ENCODE data around the gene PERM1. TPM values are rescaled to one million over a fixed set of nuclear protein-coding genes. Genes with fewer than 3 reads are reported as not detected.
A peak's percentile ranks its signal among the peaks of the same experiment; 100 is the strongest.

PERM1 gene
- total and polyA plus RNA-seq, 9 of the 15 experiments (the other 6 are each of a cell fraction or from before 2014, with no cell fraction given): not detected

GRCh38 chr1:1023700-1024099, 41.8 kb upstream of the PERM1 start:
- POLR2A ChIA-PET: interaction anchor here (0.6 to 1.3 kb wide), 6 partner anchors 9 to 384 kb away, joined by 3 to 4 read pairs (median 3); partner anchors contain the start of genes PLEKHN1 and UBE2J2
- FAIRE-seq: no peak
- H3K9ac ChIP-seq (ENCODE audit: insufficient read depth in 1 of 2, low read depth in 2 of 2, low read length in 2 of 2): peak overlapping the region in 1 of 2 experiments; percentile 88; a peak in 2 of 4 replicates
- TF ChIP-seq ZBTB7A (IDR thresholded peaks at IDR 0.05; ENCODE audit: borderline replicate concordance, control insufficient read depth, low read depth, low read length) (0 out of 2 replicates have a peak, but pooled peaks have one; percentile 9), FOXA3 (CRISPR knock-in tag; conservative IDR thresholded peaks at IDR 0.05 in 1 of 2, IDR thresholded peaks at IDR 0.05 in 1 of 2) (no peak), TEAD2 (tag; IDR thresholded peaks at IDR 0.05) (no peak), RBFOX2 (IDR thresholded peaks at IDR 0.05; ENCODE audit: low read depth, low read length) (peak; percentile 35; the same call in 1 of the 2 replicates), GABPA (tag; conservative IDR thresholded peaks at IDR 0.05; ENCODE audit: low read depth) (no peak), JUND (IDR thresholded peaks at IDR 0.05; ENCODE audit: borderline replicate concordance, low read depth, low read length) (no peak), JUND (tag; IDR thresholded peaks at IDR 0.05; ENCODE audit: borderline replicate concordance, low read depth, low read length) (no peak), SIN3B (IDR thresholded peaks at IDR 0.05; ENCODE audit: low read depth) (no peak), ARID2 (IDR thresholded peaks at IDR 0.05) (no peak), PRPF4 (IDR thresholded peaks at IDR 0.05; ENCODE audit: insufficient read depth, low read depth, low read length, poor library complexity, severe bottlenecking) (no peak)
- TF ChIP-seq, protein P1, sequence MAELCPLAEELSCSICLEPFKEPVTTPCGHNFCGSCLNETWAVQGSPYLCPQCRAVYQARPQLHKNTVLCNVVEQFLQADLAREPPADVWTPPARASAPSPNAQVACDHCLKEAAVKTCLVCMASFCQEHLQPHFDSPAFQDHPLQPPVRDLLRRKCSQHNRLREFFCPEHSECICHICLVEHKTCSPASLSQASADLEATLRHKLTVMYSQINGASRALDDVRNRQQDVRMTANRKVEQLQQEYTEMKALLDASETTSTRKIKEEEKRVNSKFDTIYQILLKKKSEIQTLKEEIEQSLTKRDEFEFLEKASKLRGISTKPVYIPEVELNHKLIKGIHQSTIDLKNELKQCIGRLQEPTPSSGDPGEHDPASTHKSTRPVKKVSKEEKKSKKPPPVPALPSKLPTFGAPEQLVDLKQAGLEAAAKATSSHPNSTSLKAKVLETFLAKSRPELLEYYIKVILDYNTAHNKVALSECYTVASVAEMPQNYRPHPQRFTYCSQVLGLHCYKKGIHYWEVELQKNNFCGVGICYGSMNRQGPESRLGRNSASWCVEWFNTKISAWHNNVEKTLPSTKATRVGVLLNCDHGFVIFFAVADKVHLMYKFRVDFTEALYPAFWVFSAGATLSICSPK (IDR thresholded peaks at IDR 0.05; ENCODE audit: borderline replicate concordance): no peak
- TF ChIP-seq, protein P2, sequence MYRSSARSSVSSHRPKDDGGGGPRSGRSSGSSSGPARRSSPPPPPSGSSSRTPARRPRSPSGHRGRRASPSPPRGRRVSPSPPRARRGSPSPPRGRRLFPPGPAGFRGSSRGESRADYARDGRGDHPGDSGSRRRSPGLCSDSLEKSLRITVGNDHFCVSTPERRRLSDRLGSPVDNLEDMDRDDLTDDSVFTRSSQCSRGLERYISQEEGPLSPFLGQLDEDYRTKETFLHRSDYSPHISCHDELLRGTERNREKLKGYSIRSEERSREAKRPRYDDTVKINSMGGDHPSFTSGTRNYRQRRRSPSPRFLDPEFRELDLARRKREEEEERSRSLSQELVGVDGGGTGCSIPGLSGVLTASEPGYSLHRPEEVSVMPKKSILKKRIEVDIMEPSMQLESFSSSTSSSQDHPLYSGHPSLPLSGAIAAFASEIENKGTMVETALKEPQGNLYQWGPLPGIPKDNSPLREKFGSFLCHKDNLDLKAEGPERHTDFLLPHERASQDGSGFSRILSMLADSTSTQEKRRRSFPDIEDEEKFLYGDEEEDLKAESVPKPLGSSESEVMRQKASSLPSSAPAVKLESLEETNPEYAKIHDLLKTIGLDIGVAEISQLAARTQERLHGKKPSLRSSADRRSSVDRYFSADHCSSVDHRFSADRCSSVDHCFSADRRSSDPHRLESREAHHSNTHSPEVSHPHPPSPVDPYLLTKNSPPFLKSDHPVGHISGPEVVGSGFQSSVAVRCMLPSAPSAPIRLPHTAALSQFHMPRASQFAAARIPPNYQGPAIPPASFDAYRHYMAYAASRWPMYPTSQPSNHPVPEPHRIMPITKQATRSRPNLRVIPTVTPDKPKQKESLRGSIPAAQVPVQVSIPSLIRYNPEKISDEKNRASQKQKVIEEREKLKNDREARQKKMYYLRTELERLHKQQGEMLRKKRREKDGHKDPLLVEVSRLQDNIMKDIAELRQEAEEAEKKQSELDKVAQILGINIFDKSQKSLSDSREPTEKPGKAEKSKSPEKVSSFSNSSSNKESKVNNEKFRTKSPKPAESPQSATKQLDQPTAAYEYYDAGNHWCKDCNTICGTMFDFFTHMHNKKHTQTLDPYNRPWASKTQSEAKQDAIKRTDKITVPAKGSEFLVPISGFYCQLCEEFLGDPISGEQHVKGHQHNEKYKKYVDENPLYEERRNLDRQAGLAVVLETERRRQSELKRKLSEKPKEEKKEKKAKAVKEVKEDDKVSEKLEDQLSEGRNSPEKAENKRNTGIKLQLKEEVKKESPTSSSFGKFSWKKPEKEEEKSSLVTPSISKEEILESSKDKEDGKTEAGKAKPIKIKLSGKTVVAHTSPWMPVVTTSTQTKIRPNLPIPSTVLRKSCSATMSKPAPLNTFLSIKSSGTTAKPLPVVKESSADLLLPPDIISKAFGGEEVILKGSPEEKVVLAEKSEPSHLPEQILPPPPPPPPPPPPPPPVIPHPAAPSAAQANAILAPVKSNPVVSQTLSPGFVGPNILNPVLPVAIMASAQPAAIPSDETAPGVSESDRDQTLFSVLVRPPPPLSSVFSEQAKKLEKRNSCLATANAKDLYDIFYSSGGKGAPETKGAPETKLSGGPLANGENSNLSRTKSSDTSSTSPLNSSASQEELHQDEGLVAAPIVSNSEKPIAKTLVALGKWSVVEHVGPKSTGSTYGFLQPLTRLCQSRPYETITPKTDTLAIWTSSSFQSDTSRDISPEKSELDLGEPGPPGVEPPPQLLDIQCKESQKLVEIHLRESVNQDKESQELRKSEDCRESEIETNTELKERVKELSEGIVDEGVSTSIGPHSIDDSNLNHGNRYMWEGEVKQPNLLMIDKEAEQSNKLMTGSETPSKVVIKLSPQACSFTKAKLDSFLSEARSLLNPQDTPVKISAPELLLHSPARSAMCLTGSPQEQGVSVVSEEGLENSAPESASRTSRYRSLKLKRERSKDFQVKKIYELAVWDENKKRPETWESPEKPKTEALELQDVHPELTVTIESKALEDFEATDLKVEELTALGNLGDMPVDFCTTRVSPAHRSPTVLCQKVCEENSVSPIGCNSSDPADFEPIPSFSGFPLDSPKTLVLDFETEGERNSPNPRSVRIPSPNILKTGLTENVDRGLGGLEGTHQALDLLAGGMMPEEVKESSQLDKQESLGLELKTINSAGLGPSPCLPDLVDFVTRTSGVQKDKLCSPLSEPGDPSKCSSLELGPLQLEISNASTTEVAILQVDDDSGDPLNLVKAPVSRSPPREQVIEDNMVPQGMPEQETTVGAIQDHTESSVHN (IDR thresholded peaks at IDR 0.05; ENCODE audit: borderline replicate concordance in 1 of 2, low read depth in 1 of 2): no peak

More at GRCh38 chr1:1023700-1024099, 41.8 kb upstream of the PERM1 start:
- Histone ChIP-seq H3K27me3 (ENCODE audit: control insufficient read depth in 2 of 2, insufficient read depth in 2 of 2, low read length in 2 of 2) (no peaks in the 10 kb centered on the region), H3K9me3 (replicated peaks; ENCODE audit: control insufficient read depth, insufficient read depth, low read depth, low read length) (no peaks in the 10 kb centered on the region), H3K36me3 (ENCODE audit: control insufficient read depth, insufficient read depth, low read length) (peaks cover 58% of the 10 kb centered on the region; the same call in 2 of the 3 replicates), H3K79me2 (ENCODE audit: control insufficient read depth, insufficient read depth, low read length) (peaks cover 40% of the 10 kb centered on the region), H4K20me1 (replicated peaks; ENCODE audit: control insufficient read depth, insufficient read depth, low read length) (peaks cover 22% of the 10 kb centered on the region), H2AFZ (ENCODE audit: low read depth, low read length) (no peak overlapping the region), H3K4me2 (ENCODE audit: insufficient read depth, low read length) (0 out of 2 replicates have a peak overlapping the region, but pooled peaks have one; percentile 48), H3K4me3 (no peak overlapping the region), H3K4me1 (replicated peaks in 1 of 2; ENCODE audit: control insufficient read depth in 2 of 2, insufficient read depth in 2 of 2, low read length in 2 of 2) (peaks cover 29 to 86% of the 10 kb centered on the region in 2 experiments), H3K27ac (ENCODE audit: extremely low read depth, low read depth, low read length) (no peak overlapping the region; the same call in 2 of the 3 replicates), H3K9me1 (ENCODE audit: control insufficient read depth, insufficient read depth, low read length) (peaks cover 12% of the 10 kb centered on the region)
- in situ Hi-C loops (cut with MboI) (no loop called here), intact Hi-C loops (cut with micrococcal nuclease) (loop anchor here (5.0 kb wide), 1 partner anchor 39 kb away; no protein-coding TSS in a partner anchor)
- CTCF ChIA-PET (ENCODE audit: low intra/inter-chr PET ratio): no interaction called here
- 57% methylated on average over 10 of the region's 13 CpGs for WGBS (ENCODE audit: insufficient coverage, low coverage, missing lambda C conversion rate)
- no TSS peak for BruUV-seq (replicated peaks)
- no peak for ATAC-seq
- peak in 1 of 4 experiments; percentile 36 for DNase-seq (ENCODE audit: extremely low read depth in 1 of 4, low spot score in 3 of 4)

Measured in K562 (cell line).